ENCODE results near the gene DDX41.
A peak's percentile ranks its signal among the peaks of the same experiment; 100 is the strongest.

The DDX41 gene

GRCh38 chr5:177465044-177465443 lies 51.7 kb downstream of the DDX41 start:
- Mint-ChIP-seq H3K36me3 (ENCODE audit: low read depth) (peaks cover 74% of the 10 kb centered on the region), H3K27me3 (ENCODE audit: low read depth, poor library complexity) (no peaks in the 10 kb centered on the region), H3K4me3 (no peak overlapping the region), H3K27ac (no peak overlapping the region), H3K9me3 (peaks cover 27% of the 10 kb centered on the region), H3K4me1 (peaks cover 18% of the 10 kb centered on the region)
- DNase-seq: no peak
- TF ChIP-seq, protein P1, sequence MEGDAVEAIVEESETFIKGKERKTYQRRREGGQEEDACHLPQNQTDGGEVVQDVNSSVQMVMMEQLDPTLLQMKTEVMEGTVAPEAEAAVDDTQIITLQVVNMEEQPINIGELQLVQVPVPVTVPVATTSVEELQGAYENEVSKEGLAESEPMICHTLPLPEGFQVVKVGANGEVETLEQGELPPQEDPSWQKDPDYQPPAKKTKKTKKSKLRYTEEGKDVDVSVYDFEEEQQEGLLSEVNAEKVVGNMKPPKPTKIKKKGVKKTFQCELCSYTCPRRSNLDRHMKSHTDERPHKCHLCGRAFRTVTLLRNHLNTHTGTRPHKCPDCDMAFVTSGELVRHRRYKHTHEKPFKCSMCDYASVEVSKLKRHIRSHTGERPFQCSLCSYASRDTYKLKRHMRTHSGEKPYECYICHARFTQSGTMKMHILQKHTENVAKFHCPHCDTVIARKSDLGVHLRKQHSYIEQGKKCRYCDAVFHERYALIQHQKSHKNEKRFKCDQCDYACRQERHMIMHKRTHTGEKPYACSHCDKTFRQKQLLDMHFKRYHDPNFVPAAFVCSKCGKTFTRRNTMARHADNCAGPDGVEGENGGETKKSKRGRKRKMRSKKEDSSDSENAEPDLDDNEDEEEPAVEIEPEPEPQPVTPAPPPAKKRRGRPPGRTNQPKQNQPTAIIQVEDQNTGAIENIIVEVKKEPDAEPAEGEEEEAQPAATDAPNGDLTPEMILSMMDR (IDR thresholded peaks at IDR 0.05): no peak

DNA sequence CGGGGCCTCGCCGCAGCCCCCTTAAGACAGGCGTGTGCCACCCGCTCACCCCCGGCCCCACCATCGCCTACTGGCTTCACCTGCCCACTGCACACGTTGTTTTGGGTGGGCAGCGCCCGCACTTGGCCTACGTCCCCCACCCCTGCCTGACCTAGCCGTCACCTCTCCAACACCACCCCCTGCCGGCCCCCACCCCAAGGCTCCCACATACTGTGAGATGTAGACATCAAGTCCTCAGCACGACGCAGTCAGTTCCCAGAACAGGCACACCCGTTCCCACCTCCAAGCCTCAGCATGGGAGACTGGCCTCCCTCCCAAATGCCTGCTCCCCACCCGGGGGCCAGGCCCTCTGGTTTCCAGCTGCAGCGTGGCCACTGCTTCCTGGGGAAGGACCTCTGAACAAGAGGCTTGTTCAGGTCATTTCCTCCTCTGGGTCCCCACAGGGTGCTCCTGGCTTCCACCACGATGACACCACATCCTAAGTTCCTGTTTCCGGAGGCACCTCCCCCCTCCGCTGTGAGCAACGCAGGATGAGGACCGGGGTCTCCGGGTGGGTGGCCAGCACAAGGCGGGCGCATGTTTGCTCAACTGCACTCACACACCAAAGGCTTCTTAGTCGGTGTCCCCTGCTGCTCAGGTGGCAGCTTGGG lies 54.6 kb downstream of the DDX41 start:
- Mint-ChIP-seq H3K4me1 (peaks cover 10% of the 10 kb centered on the region), H3K4me3 (no peak overlapping the region), H3K27me3 (ENCODE audit: low read depth, poor library complexity) (no peaks in the 10 kb centered on the region), H3K36me3 (ENCODE audit: low read depth) (peaks cover 58% of the 10 kb centered on the region), H3K27ac (peak overlapping the region; percentile 43), H3K9me3 (peaks cover 22% of the 10 kb centered on the region)
- DNase-seq: no peak
- TF ChIP-seq, protein P1 (IDR thresholded peaks at IDR 0.05): no peak
